Cortex of kidney (tissue), 1 donor: ENCODE data around the gene SIRT7.

ENCODE experiments used
- DNase-seq: peaks from one replicate; lab custom pipeline; 2025; lab: John Stamatoyannopoulos, UW

SIRT7 gene

DNA sequence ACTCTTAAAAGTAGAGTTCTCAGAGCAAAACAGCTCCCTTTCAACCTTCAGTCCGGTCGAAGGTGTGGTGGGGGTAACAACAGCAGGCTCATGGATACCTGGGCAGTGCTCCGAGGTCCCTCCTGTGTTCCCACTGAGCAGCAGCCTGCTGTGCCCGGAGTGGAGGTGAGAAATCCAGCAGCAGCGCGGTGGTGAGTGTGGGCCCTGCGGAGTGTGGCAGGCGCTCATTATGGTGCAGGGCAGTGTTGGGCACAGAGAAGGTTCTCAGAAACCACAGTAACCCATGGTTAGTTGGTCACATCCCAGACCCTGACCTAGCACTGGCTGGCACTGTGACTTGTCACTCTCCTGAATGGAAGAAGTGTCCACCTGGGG lies 52.6 kb downstream of the SIRT7 start:
- no peak for DNase-seq

GRCh38 chr17:81863833-81864768 lies 53.9 kb downstream of the SIRT7 start:
- no peak for DNase-seq

- no peak for DNase-seq
These were observed 54.8 kb downstream of the SIRT7 start for GRCh38 chr17:81863123-81863675.
